Neural crest cell (in vitro differentiated cells): Measurements from ENCODE around the gene MAP9. TPM values are rescaled to one million over a fixed set of nuclear protein-coding genes. Genes with fewer than 3 reads are reported as not detected.

Source experiments
- DNase-seq: peaks from one replicate; pipeline ENCODE4 v3.0.0; 2021; ENCODE audit warnings: low read depth, mixed read lengths, low spot score
- H3K27ac Mint-ChIP-seq: one replicate; pipeline ENCODE4 v1.8.0; 2021; ENCODE audit warnings: mild to moderate bottlenecking, mixed read lengths; ENCODE audit not compliant: unreplicated experiment
- H3K27me3 Mint-ChIP-seq: 2 replicates; pipeline ENCODE4 v1.8.0; 2021; ENCODE audit warnings: low read depth, mild to moderate bottlenecking, mixed read lengths
- H3K36me3 Mint-ChIP-seq: 2 replicates; pipeline ENCODE4 v1.8.0; 2021; ENCODE audit warnings: low read depth, mild to moderate bottlenecking, mixed read lengths
- H3K4me1 Mint-ChIP-seq: 2 replicates; pipeline ENCODE4 v1.8.0; 2021; ENCODE audit warnings: mixed read lengths
- H3K4me3 Mint-ChIP-seq: one replicate; pipeline ENCODE4 v1.8.0; 2021; ENCODE audit warnings: mild to moderate bottlenecking, mixed read lengths
- H3K9me3 Mint-ChIP-seq: 2 replicates; pipeline ENCODE4 v1.8.0; 2021; ENCODE audit warnings: mixed read lengths
- total RNA-seq: library from RNA; stranded (reverse); gene quantifications from 2 replicates; pipeline ENCODE4 v1.2.1, GENCODE V29; 2021
- TF ChIP-seq, protein P1 (sequence below): fragments of 200-600 bp; sonication (generic); conservative IDR thresholded peaks from 2 replicates; pipeline ENCODE4 v1.5.0; 2021; ENCODE audit warnings: antibody characterized with exemption, mild to moderate bottlenecking

MAP9 gene
- total RNA-seq, 1 donor from 2014 or later, result 15.8 TPM

DNA sequence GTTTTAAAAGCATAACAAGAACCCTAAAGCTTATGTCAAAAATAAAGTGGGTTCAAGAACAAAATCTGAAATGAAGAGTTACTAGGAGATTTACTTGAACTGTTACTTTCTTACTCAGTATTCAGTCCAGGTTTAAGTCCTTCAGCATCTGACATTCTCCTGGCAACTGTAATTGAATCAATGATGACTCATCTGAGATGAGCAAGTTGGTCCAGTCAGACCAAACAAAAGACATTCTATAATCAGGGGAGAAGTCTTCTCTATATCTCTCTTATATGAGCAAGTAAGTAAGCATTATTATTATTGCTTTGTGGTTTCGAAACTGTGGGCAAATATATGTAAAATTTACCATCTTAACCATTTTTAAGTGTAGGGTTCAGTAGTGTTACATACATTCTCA is 34.6 kb downstream of the MAP9 start:
- TF ChIP-seq, protein P1, sequence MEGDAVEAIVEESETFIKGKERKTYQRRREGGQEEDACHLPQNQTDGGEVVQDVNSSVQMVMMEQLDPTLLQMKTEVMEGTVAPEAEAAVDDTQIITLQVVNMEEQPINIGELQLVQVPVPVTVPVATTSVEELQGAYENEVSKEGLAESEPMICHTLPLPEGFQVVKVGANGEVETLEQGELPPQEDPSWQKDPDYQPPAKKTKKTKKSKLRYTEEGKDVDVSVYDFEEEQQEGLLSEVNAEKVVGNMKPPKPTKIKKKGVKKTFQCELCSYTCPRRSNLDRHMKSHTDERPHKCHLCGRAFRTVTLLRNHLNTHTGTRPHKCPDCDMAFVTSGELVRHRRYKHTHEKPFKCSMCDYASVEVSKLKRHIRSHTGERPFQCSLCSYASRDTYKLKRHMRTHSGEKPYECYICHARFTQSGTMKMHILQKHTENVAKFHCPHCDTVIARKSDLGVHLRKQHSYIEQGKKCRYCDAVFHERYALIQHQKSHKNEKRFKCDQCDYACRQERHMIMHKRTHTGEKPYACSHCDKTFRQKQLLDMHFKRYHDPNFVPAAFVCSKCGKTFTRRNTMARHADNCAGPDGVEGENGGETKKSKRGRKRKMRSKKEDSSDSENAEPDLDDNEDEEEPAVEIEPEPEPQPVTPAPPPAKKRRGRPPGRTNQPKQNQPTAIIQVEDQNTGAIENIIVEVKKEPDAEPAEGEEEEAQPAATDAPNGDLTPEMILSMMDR, result no peak
- H3K9me3 Mint-ChIP-seq, result no peaks in the 10 kb centered on the region
- no peaks in the 10 kb centered on the region for H3K27me3 Mint-ChIP-seq
- no peaks in the 10 kb centered on the region for H3K4me1 Mint-ChIP-seq
- no peak for DNase-seq
- H3K27ac Mint-ChIP-seq, result no peak overlapping the region
- no peak overlapping the region for H3K4me3 Mint-ChIP-seq
- peaks cover 11% of the 10 kb centered on the region for H3K36me3 Mint-ChIP-seq

DNA sequence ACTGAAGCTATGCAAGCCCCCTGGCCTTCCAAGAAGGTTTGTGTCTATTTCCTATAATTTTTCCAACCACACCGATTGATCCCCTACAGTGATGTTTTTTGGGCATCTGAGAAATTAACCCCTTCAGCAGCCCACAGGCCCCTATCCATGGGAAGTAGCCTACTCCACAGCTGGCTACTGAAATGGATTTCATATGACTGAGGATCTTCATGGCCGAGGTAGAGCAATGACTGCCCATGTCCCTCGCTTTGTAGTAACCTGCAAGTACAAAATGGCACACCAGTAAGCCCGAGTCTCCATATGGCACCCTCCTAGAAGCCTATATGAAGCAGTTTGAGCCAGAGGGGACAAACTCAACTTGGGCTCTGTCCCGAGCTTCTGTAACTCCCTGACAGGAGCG is 36.8 kb downstream of the MAP9 start:
- TF ChIP-seq, protein P1, result no peak
- no peaks in the 10 kb centered on the region for H3K27me3 Mint-ChIP-seq
- no peak for DNase-seq
- H3K36me3 Mint-ChIP-seq, result peaks cover 7% of the 10 kb centered on the region
- H3K4me3 Mint-ChIP-seq, result no peak overlapping the region
- no peaks in the 10 kb centered on the region for H3K4me1 Mint-ChIP-seq
- no peak overlapping the region for H3K27ac Mint-ChIP-seq
- peaks cover 4% of the 10 kb centered on the region for H3K9me3 Mint-ChIP-seq

DNA sequence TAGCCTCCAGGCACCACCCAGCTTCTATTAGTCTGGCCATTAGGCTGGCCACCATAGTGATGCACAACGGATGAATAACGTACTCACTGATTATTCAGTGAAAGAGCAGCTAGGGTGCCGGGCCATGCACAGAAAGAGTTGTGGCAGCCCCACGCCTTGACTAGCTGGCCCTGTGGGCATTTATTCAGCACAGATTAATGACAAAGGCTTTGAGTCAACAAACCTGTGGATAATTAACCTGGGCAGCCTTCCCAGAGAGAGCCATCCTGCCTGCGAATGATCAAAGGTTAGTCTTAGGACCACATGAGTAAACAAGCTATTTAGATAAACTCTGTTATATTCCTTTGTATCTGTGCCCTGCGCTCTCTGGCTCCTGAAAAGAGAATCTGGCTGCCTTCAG is 37.2 kb downstream of the MAP9 start:
- DNase-seq, result no peak
- H3K27me3 Mint-ChIP-seq, result no peaks in the 10 kb centered on the region
- H3K4me1 Mint-ChIP-seq, result no peaks in the 10 kb centered on the region
- no peak overlapping the region for H3K27ac Mint-ChIP-seq
- H3K9me3 Mint-ChIP-seq, result peaks cover 4% of the 10 kb centered on the region
- TF ChIP-seq, protein P1, result no peak
- H3K4me3 Mint-ChIP-seq, result no peak overlapping the region
- peaks cover 7% of the 10 kb centered on the region for H3K36me3 Mint-ChIP-seq

DNA sequence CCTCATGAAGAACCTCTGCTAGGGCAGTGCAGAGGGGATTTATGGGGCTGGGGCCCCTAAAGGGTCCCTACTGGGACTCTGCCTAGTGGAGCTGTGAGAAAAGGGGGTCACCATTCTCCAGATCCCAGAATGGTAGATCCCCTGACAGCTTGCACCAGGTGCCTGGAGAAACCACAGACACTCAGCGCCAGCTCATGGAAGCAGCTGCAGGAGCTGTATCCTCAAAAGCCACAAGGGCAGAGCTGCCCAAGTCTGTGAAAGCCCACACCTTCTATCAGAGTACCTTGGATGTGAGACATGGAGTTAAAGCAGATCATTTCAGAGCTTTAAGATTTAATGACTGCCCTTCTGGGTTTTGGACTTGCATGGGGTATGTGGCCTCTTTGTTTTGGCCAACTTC is 38.6 kb downstream of the MAP9 start:
- no peak for DNase-seq
- Mint-ChIP-seq H3K27ac (no peak overlapping the region), H3K9me3 (peaks cover 4% of the 10 kb centered on the region), H3K36me3 (peaks cover 7% of the 10 kb centered on the region), H3K4me3 (no peak overlapping the region), H3K27me3 (no peaks in the 10 kb centered on the region), H3K4me1 (no peaks in the 10 kb centered on the region)
- TF ChIP-seq, protein P1, result no peak

DNA sequence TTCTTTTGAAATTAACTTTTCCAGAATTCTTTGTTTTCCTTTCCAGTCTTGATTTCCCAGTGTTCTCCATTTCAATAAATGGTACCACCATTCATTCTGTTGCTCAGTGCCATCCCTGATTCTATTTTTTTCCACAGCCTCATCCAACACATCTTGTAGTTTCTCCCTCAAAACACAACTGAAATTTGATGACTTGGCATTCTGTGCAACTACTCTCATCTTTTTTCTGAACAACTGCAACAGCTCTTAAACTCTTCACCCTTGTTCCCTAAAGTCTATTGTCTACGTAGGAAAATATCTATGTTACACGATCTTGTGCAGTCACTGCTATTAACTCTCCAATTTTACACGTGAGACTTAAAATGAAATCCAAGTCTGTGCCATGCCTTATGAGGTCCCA is 40.5 kb downstream of the MAP9 start:
- no peak for DNase-seq
- Mint-ChIP-seq H3K4me3 (no peak overlapping the region), H3K4me1 (no peaks in the 10 kb centered on the region)

More for the DNA sequence above, 40.5 kb downstream of the MAP9 start:
- Mint-ChIP-seq H3K27me3 (no peaks in the 10 kb centered on the region), H3K27ac (no peak overlapping the region), H3K36me3 (no peaks in the 10 kb centered on the region), H3K9me3 (peaks cover 4% of the 10 kb centered on the region)
- TF ChIP-seq, protein P1, result no peak
